ENCODE data around the gene ARHGAP26.
"Not testable (repeated sequence)": the region's sequence is repeated elsewhere in the genome, so short reads cannot be mapped to it uniquely, and the experiment has no call there.

The ARHGAP26 gene

DNA sequence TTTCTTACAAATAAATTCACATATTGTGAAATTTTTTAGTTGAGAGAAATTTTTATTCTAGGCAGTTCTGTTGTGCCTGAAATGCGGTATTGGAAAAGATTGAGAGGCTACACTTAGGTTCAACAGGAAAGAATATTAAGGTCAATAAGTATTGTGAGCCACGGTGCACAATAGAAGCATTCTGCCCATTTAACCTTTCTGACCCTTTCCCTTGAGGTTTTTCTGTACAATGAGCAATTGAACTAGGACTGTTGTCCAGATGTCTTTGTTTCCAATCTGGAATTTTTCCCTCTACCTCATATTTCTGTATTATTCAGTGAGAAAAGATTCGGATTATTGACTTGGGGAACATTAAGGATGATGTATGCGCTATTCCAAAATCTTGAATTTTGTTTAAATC lies 428.2 kb downstream of the ARHGAP26 start:
- no peak for DNase-seq

GRCh38 chr5:143199161-143199560 lies 429.0 kb downstream of the ARHGAP26 start:
- DNase-seq: no peak

- no peak for DNase-seq
These were observed 429.7 kb downstream of the ARHGAP26 start for GRCh38 chr5:143199843-143200242.

DNA sequence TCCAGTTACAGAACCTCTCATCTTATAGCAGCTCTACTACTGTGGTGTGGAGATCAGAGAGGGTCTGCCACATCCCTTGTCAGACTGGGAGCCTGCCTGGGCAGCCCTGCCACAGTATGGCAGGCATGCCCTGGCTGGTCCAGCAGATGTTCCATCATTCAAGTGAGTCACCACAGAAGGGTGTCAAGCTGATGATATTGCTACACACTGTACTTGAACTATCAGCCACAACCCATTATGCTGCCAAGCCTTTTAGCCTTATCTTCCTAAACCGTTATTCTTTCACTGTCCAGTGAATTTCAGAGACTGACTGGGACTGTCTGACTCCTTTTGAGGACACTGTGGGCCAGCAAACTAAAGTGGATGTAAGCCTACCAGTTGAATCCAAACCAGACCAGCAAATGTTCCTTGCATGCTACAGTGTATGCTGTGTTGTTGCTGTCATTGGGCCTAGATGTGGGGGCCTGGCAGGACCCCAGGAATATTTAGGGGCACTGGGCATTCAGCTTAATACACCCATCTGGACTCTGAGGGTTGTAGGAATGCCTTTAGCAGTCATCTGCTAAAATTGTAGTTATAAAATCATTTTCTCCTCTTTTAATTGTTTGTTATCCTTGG lies 430.7 kb downstream of the ARHGAP26 start:
- no peak for DNase-seq

- no peak for DNase-seq
These were observed 431.4 kb downstream of the ARHGAP26 start for GRCh38 chr5:143201589-143201988.

DNA sequence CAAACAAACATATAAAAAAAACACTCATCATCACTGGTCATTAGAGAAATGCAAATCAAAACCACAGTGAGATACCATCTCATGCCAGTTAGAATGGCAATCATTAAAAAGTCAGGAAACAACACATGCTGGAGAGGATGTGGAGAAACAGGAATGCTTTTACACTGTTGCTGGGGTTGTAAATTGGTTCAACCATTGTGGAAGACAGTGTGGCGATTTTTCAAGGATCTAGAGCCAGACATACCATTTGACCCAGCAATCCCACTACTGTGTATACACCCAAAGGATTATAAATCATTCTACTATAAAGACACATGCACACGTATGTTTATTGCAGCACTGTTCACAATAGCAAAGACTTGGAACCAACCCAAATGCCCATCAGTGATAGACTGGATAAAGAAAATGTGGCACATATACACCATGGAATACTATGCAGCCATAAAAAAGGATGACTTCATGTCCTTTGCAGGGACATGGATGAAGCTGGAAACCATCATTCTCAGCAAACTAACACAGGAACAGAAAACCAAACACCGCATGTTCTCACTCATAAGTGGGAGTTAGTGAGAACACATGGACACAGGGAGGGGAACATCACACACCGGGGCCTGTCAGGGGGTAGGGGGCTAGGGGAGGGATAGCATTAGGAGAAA lies 433.3 kb downstream of the ARHGAP26 start:
- DNase-seq: not testable (repeated sequence)

DNA sequence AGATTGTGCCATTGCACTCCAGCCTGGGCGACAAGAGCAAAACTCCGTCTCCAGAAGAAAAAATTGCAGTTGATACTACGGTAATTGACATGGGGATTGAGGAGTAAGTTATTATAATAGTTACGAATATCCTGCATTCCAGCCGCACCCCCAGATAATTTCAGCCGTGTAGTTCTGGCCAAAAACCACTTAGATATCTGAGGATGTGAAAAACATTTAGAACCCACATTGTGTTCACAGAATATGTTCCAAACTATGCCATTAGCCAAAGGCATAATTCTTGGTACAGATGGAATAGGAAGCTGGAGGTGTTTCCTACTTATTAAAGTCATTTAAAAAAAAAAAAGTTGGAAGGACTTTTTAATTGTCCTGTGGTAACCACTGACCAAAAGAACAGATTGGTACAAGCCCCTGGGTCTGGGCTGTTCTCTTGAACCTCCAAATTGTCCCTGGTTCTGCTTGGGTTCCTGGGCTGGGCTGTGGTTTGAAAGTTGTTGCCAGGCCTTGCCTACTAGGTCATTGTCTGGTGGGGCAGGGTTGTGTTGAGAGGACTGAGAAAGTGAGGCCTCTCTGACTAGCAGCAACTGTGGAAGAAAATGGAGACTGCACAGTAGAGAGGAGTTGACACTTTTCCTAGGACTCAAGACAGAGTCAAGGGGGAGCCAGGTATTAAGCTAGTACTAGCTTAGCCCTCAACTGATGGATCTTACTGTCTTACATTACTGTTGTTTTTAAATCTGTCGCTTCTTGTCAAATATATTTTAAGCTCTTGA lies 434.5 kb downstream of the ARHGAP26 start:
- DNase-seq: no peak

GRCh38 chr5:143205386-143205785 lies 435.2 kb downstream of the ARHGAP26 start:
- no peak for DNase-seq

- no peak for DNase-seq
These were observed 435.7 kb downstream of the ARHGAP26 start for GRCh38 chr5:143205883-143206195.

DNA sequence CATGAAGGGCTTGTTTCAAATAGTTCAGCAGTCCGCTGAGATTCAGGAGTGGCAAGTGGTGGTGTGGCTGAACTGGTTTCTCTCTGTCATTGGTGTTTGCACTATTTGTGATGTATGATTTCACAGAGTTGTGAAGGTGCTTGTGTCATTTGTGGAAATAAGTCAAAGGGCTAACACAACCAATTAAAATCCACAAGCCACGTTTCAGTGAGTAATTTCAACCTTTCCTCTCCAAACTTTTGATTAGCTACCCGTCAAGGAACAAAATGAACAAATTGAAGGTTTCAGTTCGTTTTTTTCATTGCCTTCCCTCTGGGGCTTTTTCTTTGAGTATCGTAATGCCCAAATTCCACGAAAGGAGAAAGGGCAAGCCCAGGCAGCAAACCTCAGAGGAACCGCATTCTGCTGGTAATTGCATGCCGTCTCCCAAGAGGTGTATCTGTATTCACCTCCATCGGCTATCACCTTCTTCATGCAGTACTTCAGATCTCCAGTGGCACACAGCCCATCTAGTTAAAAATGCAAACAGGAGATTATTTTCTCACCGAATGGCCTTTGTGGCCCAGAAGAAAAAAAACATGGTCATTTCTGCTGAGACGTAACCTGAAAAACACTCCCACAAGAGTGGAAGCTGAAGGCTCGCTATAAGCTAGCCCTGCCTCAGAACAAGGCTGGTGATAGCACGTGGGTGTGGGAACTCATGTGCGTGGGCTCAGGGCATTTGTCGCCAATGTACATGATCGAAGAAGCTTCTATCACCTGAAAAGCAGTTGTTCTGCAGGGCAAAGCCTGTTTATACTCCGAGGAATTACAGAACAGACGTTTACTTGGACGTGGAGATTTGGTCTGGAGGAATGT lies 436.2 kb downstream of the ARHGAP26 start:
- no peak for DNase-seq

DNA sequence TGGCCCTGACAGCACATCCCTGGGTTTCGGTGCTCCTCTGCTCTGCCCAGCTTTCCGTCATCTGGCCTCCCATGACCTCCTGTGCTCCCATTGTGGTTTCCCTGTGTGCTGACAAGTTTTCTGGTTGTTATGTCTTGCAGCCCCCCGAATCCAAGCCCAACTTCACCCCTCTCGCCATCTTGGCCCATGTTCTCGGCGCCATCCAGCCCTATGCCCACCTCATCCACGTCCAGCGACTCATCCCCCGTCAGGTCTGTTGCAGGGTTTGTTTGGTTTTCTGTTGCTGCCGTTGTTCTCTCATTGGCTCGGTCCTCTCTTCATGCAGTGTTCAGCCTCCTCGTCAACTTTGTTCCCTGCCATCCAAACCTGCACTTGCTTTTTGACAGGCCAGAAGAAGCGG lies 436.9 kb downstream of the ARHGAP26 start:
- DNase-seq: no peak

- DNase-seq: no peak
These were observed 437.6 kb downstream of the ARHGAP26 start for GRCh38 chr5:143207563-143208364.

DNA sequence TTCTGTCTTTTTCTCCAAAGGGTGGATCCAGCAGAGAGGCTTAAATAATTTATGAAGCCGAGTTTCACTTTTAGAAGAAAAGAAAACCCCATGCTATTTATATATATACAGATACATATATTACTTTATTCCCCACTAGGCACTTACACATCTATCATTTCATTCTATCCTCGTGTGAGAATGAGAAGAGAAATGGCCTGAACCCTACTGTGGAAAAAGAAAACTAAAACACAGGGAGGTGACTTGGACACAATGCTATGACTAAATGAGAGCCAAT lies 438.1 kb downstream of the ARHGAP26 start:
- DNase-seq: no peak

GRCh38 chr5:143208781-143209510 lies 438.8 kb downstream of the ARHGAP26 start:
- DNase-seq: no peak

DNA sequence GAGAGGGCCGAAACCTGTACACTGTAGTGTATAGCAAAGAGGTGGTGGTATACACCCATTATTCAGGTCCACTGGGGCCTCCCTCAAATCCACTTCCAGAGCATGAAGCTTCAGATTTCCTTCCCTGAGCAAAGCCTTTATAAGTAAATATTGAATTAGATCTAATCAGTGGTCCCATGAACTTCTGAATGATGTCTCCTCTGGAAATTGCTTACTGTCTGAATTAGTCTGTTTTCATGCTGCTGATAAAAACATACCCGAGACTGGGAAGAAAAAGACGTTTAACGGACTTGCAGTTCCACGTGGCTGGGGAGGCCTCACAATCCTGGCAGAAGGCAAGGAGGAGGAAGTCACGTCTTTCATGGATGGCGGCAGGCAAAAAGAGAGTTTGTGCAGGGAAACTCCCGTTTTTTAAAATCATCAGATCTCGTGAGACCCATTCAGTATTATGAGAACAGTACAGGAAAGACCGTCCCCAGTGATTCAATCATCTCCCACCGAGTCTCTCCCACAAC lies 439.8 kb downstream of the ARHGAP26 start:
- no peak for DNase-seq

DNA sequence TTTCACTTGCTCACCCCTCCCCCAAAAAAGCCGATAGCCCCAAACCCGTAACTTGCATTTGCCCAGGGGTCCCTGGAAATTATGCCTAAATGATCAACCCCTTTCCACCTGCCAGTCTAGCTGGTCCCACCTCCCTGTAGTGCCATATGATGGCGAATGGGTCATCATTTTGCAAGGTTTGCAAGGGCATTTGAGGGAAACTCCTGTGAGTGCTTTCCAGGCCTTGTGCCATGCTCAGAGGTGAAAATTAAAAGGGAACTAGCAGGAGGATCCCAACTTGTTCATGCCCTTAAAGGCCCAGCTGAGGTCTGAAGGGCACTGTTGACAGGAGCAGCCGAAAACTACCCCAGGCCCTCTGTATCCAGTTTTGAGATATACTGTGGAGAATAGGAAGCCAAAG lies 440.4 kb downstream of the ARHGAP26 start:
- DNase-seq: no peak

GRCh38 chr5:143212261-143212660 lies 442.1 kb downstream of the ARHGAP26 start:
- no peak for DNase-seq

GRCh38 chr5:143213231-143213850 lies 443.2 kb downstream of the ARHGAP26 start:
- no peak for DNase-seq

DNA sequence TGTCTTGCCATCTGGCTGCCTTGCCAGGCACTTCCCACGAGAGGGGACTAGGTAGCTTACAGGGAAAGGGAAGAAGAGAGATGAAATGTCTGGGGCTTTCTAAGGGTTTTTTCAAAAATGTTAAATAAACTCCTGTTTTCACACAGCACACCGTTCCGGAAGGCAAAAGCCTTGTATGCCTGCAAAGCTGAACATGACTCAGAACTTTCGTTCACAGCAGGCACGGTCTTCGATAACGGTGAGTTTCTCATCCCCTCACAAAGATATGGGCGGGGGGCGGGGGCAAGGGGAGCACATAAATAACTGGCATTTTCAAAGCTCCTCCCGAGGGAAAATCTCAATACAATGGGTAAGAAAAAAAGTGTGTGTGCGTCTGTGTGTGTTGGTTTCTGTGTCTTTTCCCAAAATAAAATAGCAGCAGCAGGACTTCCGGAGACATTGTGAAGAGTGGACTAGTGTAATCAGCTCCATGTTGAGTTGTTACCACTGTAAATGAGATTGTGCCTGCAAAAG lies 443.7 kb downstream of the ARHGAP26 start:
- DNase-seq: no peak

GRCh38 chr5:143214458-143214857 lies 444.3 kb downstream of the ARHGAP26 start:
- no peak for DNase-seq

DNA sequence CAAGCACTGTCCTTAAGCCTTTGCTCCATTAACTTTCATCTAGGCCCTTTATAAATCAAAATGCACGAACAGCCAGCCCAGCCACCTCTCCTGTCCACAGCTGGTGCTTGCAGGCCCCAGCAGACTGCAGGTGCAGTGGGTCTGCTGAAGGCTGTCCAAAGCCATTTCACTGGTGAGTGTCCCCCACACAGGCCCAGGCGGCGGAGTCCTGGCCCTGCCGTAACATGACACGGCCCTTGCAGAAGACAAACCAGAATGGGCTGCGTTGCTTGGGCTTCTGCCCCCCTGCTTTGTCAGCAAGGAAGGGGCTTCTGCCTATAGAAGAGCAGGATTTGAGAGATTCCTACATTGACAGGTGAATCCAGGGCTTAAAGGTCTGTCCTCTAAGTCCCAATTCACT lies 444.7 kb downstream of the ARHGAP26 start:
- DNase-seq: no peak

All from eye (tissue), 1 donor.